K562 (cell line): ENCODE measurements around the gene DUSP3. TPM values are rescaled to one million over a fixed set of nuclear protein-coding genes. Genes with fewer than 3 reads are reported as not detected.
A peak's percentile ranks its signal among the peaks of the same experiment; 100 is the strongest.

ENCODE experiments used
- ATF1 ChIP-seq, 2 experiments: fragments of 450-650 bp in 1 of 2; IDR thresholded peaks; 2 replicates each; pipeline ENCODE4 v1.6.1; 2016; ENCODE audit warnings: missing compliant biosample characterization in 1 of 2, missing genetic modification characterization in 1 of 2
- CREM ChIP-seq: IDR thresholded peaks from 2 replicates; pipeline ENCODE4 v1.6.1; 2014; ENCODE audit warnings: antibody characterized with exemption, low read depth
- GATA2 ChIP-seq: sonication (generic); formaldehyde crosslinking; IDR thresholded peaks from 2 replicates; pipeline ENCODE4 v1.4.0; 2020; ENCODE audit warnings: mild to moderate bottlenecking, missing genetic modification reagents
- KDM5B ChIP-seq: fragments of 200-600 bp; sonication (generic); IDR thresholded peaks from 2 replicates; pipeline ENCODE4 v1.6.1; 2012; ENCODE audit warnings: low read depth, mild to moderate bottlenecking, moderate library complexity, low read length, control low read depth, inconsistent platforms; ENCODE audit not compliant: insufficient replicate concordance
- L3MBTL2 ChIP-seq: fragments of 450-650 bp; IDR thresholded peaks from 2 replicates; pipeline ENCODE4 v1.6.1; 2016; ENCODE audit warnings: mild to moderate bottlenecking, moderate library complexity
- MBD2 ChIP-seq: sonication (generic); IDR thresholded peaks from 2 replicates; pipeline ENCODE4 v1.6.1; 2016; ENCODE audit warnings: low read depth, borderline replicate concordance
- MECOM ChIP-seq: fragments of 250-450 bp; sonication (Bioruptor Pico); IDR thresholded peaks from 2 replicates; pipeline ENCODE4 v1.8.0; 2022; ENCODE audit warnings: inconsistent platforms
- PHF20 ChIP-seq: fragments of 450-650 bp; IDR thresholded peaks from 2 replicates; pipeline ENCODE4 v1.6.1; 2018; ENCODE audit not compliant: partially characterized antibody
- POLR2AphosphoS5 ChIP-seq: IDR thresholded peaks from 2 replicates; pipeline ENCODE4 v1.6.1; 2011; ENCODE audit warnings: mild to moderate bottlenecking, low read depth, low read length, moderate library complexity; ENCODE audit not compliant: control insufficient read depth, insufficient read depth
- SAP30 ChIP-seq: fragments of 200-600 bp; sonication (generic); IDR thresholded peaks from 2 replicates; pipeline ENCODE4 v1.6.1; 2012; ENCODE audit warnings: borderline replicate concordance, low read depth, mild to moderate bottlenecking, moderate library complexity, low read length, control low read depth, inconsistent platforms; ENCODE audit not compliant: insufficient read depth, poor library complexity, severe bottlenecking
- SLC30A9 ChIP-seq: fragments of 250-450 bp; sonication (Bioruptor Pico); IDR thresholded peaks from 2 replicates; pipeline ENCODE4 v1.8.0; 2022; ENCODE audit warnings: mild to moderate bottlenecking, moderate library complexity
- SNIP1 ChIP-seq: fragments of 450-650 bp; IDR thresholded peaks from 2 replicates; pipeline ENCODE4 v1.7.1; 2017; ENCODE audit warnings: low read depth, mild to moderate bottlenecking
- WHSC1 ChIP-seq: IDR thresholded peaks from one replicate; pipeline ENCODE4 v1.6.1; 2012; ENCODE audit warnings: low read length, control low read depth, inconsistent platforms
- ZC3H4 ChIP-seq: sonication (generic); formaldehyde crosslinking; IDR thresholded peaks from 2 replicates; pipeline ENCODE4 v1.9.0; 2021; ENCODE audit warnings: missing genetic modification reagents, borderline replicate concordance
- polyA plus RNA-seq, 8 experiments: library from polyadenylated mRNA; depleted of rRNA in 4 of 8; stranded (reverse) in 5 of 8; unstranded in 3 of 8; fragments of >200 nt; fragmentation: Nextera tagmentation in 2 of 8; fragmentation: Illumina TruSeq in 1 of 8; extraction: Ambion mirVana in 2 of 8; extraction: Trizol in 1 of 8; gene quantifications; 2 replicates each; pipeline versions ENCODE4 v1.2.1 to v1.2.3, GENCODE V29; 2011 to 2014; ENCODE audit warnings: inconsistent platforms in 1 of 8, missing spikeins in 1 of 8
- total RNA-seq, 7 experiments: library from RNA; depleted of rRNA in 6 of 7; stranded (reverse); fragments of >200 nt in 6 of 7; fragmentation: Illumina TruSeq in 2 of 7; extraction: Trizol in 2 of 7; gene quantifications; 2 replicates each; pipeline versions ENCODE4 v1.2.1 to v1.2.3, GENCODE V29; 2011 to 2021; ENCODE audit warnings: low replicate concordance in 1 of 7
- TF ChIP-seq, protein P1 (sequence below), 2 experiments: IDR thresholded peaks; 2 replicates each; pipeline ENCODE4 v1.6.1; 2011; ENCODE audit warnings: borderline replicate concordance in 1 of 2, control low read depth in 1 of 2, low read depth in 1 of 2, low read length in 1 of 2, mild to moderate bottlenecking in 1 of 2, mixed read lengths in 1 of 2, moderate library complexity in 1 of 2; ENCODE audit not compliant: insufficient read depth in 1 of 2, insufficient read length in 1 of 2, poor library complexity in 1 of 2, severe bottlenecking in 1 of 2; ENCODE audit errors: extremely low read depth in 1 of 2
- TF ChIP-seq, protein P2 (sequence below): fragments of 250-450 bp; sonication (Bioruptor Pico); IDR thresholded peaks from 2 replicates; pipeline ENCODE4 v1.4.0; 2020; ENCODE audit warnings: mild to moderate bottlenecking
- TF ChIP-seq, protein P3 (sequence below): fragments of 450-650 bp; IDR thresholded peaks from 2 replicates; pipeline ENCODE4 v1.6.1; 2018; ENCODE audit not compliant: partially characterized antibody
- TF ChIP-seq, protein P4 (sequence below): fragments of 450-650 bp; formaldehyde crosslinking; IDR thresholded peaks from 2 replicates; pipeline ENCODE4 v1.4.0; 2020; ENCODE audit warnings: mild to moderate bottlenecking, mixed read lengths

Gene DUSP3
- total and polyA plus RNA-seq, 9 of the 15 experiments (the other 6 are each of a cell fraction or from before 2014, with no cell fraction given): 4.1 to 19.8 (median 12.3) TPM

DNA sequence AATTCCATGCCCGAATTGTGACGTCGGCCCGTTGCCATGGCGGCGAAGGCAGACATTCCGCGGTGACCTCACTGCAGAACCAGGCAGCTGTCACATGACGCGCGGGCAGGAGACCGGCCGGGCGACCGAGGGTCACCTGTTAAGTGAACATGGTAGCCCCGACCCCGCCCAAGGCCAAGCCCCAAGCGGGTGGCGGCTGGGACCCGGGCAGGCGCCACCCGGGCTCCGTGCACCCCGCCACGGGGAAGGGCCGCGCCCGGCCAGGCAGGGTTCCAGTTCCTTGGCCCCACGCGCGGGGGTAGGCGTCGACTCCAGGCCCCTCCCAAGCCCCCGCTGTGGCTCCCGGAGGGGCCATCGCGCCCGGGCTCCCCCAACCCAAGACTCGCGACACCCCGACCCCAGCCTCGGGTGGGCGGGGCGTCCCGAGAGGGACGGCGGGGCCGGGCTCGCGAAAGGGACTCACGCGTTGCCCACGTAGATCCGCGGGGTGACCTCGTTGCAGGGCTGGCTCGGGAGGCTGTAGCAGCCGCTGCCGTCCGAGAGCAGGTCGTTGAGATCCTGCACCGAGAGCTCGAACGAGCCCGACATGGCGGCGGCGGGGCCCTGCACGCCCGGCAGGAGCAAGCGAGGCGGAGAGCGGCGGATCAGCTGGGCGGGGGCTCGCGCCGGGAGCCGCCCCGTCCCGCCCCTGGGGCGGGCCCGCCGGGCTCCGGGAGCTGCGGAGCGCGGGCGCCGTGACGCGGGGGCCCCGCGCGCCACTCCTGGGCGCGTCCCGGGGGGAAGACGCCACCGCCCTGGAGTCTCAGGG lies at the start of gene DUSP3 (continued):
- TF ChIP-seq SNIP1 (peak; percentile 75; the same call in 1 of the 2 replicates), WHSC1 (no peak), SLC30A9 (CRISPR knock-in tag) (no peak), KDM5B (peak; percentile 86), MECOM (CRISPR knock-in tag) (no peak), SAP30 (peak; percentile 49), PHF20 (peak; percentile 37), CREM (peak; percentile 92), ATF1 (CRISPR knock-in tag; IDR thresholded peaks at IDR 0.05) (no peak), ATF1 (tag; IDR thresholded peaks at IDR 0.05) (peak; percentile 94), MBD2 (peak; percentile 34; the same call in 1 of the 2 replicates), ZC3H4 (CRISPR knock-in tag) (peak; percentile 80; the same call in 1 of the 2 replicates), L3MBTL2 (peak; percentile 61; the same call in 1 of the 2 replicates), GATA2 (CRISPR knock-in tag) (no peak), POLR2AphosphoS5 (peak; percentile 43; the same call in 1 of the 2 replicates)
- TF ChIP-seq, protein P1, sequence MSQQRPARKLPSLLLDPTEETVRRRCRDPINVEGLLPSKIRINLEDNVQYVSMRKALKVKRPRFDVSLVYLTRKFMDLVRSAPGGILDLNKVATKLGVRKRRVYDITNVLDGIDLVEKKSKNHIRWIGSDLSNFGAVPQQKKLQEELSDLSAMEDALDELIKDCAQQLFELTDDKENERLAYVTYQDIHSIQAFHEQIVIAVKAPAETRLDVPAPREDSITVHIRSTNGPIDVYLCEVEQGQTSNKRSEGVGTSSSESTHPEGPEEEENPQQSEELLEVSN (IDR thresholded peaks at IDR 0.05; ENCODE audit: borderline replicate concordance in 1 of 2, extremely low read depth in 1 of 2, insufficient read depth in 1 of 2, insufficient read length in 1 of 2, low read depth in 1 of 2, low read length in 1 of 2, poor library complexity in 1 of 2, severe bottlenecking in 1 of 2): peak; percentile 56 to 83
- TF ChIP-seq, protein P2, sequence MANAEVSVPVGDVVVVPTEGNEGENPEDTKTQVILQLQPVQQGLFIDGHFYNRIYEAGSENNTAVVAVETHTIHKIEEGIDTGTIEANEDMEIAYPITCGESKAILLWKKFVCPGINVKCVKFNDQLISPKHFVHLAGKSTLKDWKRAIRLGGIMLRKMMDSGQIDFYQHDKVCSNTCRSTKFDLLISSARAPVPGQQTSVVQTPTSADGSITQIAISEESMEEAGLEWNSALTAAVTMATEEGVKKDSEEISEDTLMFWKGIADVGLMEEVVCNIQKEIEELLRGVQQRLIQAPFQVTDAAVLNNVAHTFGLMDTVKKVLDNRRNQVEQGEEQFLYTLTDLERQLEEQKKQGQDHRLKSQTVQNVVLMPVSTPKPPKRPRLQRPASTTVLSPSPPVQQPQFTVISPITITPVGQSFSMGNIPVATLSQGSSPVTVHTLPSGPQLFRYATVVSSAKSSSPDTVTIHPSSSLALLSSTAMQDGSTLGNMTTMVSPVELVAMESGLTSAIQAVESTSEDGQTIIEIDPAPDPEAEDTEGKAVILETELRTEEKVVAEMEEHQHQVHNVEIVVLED: peak; percentile 60
- TF ChIP-seq, protein P3, sequence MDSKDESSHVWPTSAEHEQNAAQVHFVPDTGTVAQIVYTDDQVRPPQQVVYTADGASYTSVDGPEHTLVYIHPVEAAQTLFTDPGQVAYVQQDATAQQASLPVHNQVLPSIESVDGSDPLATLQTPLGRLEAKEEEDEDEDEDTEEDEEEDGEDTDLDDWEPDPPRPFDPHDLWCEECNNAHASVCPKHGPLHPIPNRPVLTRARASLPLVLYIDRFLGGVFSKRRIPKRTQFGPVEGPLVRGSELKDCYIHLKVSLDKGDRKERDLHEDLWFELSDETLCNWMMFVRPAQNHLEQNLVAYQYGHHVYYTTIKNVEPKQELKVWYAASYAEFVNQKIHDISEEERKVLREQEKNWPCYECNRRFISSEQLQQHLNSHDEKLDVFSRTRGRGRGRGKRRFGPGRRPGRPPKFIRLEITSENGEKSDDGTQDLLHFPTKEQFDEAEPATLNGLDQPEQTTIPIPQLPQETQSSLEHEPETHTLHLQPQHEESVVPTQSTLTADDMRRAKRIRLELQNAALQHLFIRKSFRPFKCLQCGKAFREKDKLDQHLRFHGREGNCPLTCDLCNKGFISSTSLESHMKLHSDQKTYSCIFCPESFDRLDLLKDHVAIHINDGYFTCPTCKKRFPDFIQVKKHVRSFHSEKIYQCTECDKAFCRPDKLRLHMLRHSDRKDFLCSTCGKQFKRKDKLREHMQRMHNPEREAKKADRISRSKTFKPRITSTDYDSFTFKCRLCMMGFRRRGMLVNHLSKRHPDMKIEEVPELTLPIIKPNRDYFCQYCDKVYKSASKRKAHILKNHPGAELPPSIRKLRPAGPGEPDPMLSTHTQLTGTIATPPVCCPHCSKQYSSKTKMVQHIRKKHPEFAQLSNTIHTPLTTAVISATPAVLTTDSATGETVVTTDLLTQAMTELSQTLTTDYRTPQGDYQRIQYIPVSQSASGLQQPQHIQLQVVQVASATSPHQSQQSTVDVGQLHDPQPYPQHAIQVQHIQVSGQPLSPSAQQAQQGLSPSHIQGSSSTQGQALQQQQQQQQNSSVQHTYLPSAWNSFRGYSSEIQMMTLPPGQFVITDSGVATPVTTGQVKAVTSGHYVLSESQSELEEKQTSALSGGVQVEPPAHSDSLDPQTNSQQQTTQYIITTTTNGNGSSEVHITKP: peak; percentile 60
- TF ChIP-seq, protein P4, sequence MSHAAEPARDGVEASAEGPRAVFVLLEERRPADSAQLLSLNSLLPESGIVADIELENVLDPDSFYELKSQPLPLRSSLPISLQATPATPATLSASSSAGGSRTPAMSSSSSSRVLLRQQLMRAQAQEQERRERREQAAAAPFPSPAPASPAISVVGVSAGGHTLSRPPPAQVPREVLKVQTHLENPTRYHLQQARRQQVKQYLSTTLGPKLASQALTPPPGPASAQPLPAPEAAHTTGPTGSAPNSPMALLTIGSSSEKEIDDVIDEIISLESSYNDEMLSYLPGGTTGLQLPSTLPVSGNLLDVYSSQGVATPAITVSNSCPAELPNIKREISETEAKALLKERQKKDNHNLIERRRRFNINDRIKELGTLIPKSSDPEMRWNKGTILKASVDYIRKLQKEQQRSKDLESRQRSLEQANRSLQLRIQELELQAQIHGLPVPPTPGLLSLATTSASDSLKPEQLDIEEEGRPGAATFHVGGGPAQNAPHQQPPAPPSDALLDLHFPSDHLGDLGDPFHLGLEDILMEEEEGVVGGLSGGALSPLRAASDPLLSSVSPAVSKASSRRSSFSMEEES: peak; percentile 86
